Activated naive CD8-positive, alpha-beta T cell treated with anti-CD3 and anti-CD28 coated beads, Interleukin-2, amount 10 ng/mL, durations not matched to agents 7 days and 5 days (primary cell): ENCODE data around the gene GCC1. TPM values are rescaled to one million over a fixed set of nuclear protein-coding genes. Genes with fewer than 3 reads are reported as not detected.

Experiments
- ATAC-seq: fragments of 150-1000 bp; cut with Tn5 transposase; one replicate; pipeline ENCODE4 v1.10.0; 2021; ENCODE audit warnings: low read depth, moderate library complexity
- POLR2A ChIA-PET: fragments of 350-600 bp; sonication (Branson Sonifier 250); formaldehyde crosslinking; loops from one replicate; lab custom pipeline; 2021; ENCODE audit warnings: antibody characterized with exemption; lab: Charles Lee
- DNase-seq: peaks from one replicate; pipeline ENCODE4 v3.0.0; 2021
- H3K27ac Mint-ChIP-seq: one replicate; pipeline ENCODE4 v1.8.0; 2022; ENCODE audit warnings: mild to moderate bottlenecking, mixed read lengths
- H3K27me3 Mint-ChIP-seq: one replicate; pipeline ENCODE4 v1.8.0; 2022; ENCODE audit warnings: mild to moderate bottlenecking, moderate library complexity, mixed read lengths
- H3K36me3 Mint-ChIP-seq: one replicate; pipeline ENCODE4 v1.8.0; 2021; ENCODE audit warnings: mild to moderate bottlenecking, mixed read lengths
- H3K4me1 Mint-ChIP-seq: one replicate; pipeline ENCODE4 v1.8.0; 2021; ENCODE audit warnings: mixed read lengths
- H3K4me3 Mint-ChIP-seq: one replicate; pipeline ENCODE4 v1.8.0; 2022; ENCODE audit warnings: mild to moderate bottlenecking, moderate library complexity, mixed read lengths
- H3K9me3 Mint-ChIP-seq: one replicate; pipeline ENCODE4 v1.8.0; 2021; ENCODE audit warnings: mixed read lengths
- total RNA-seq, 2 experiments: library from RNA; stranded (reverse); gene quantifications; one replicate each; pipeline ENCODE4 v1.2.3, GENCODE V29; 2021

GCC1 gene
- total RNA-seq, 2 experiments from 2014 or later, result 21.8 to 23.1 TPM

GRCh38 chr7:127609297-127609696 is 23.9 kb upstream of the GCC1 start:
- Mint-ChIP-seq H3K27me3 (peaks cover 15% of the 10 kb centered on the region), H3K4me1 (no peaks in the 10 kb centered on the region), H3K27ac (no peak overlapping the region), H3K4me3 (no peak overlapping the region), H3K36me3 (no peaks in the 10 kb centered on the region), H3K9me3 (no peaks in the 10 kb centered on the region)
- POLR2A ChIA-PET, result no interaction called here
- DNase-seq (no peak), ATAC-seq (no peak)

GRCh38 chr7:127608446-127608845 is 23.1 kb upstream of the GCC1 start:
- Mint-ChIP-seq H3K27ac (no peak overlapping the region), H3K36me3 (no peaks in the 10 kb centered on the region), H3K4me3 (no peak overlapping the region), H3K4me1 (no peaks in the 10 kb centered on the region), H3K27me3 (peaks cover 10% of the 10 kb centered on the region), H3K9me3 (no peaks in the 10 kb centered on the region)
- DNase-seq (no peak), ATAC-seq (no peak)
- POLR2A ChIA-PET, result no interaction called here

GRCh38 chr7:127600885-127601284 is 15.5 kb upstream of the GCC1 start:
- DNase-seq (no peak), ATAC-seq (no peak)
- H3K27me3 Mint-ChIP-seq, result no peaks in the 10 kb centered on the region
- H3K27ac Mint-ChIP-seq, result no peak overlapping the region
- H3K9me3 Mint-ChIP-seq, result no peaks in the 10 kb centered on the region
- no peaks in the 10 kb centered on the region for H3K4me1 Mint-ChIP-seq
- no peaks in the 10 kb centered on the region for H3K36me3 Mint-ChIP-seq
- POLR2A ChIA-PET, result no interaction called here
- H3K4me3 Mint-ChIP-seq, result no peak overlapping the region

GRCh38 chr7:127598318-127598717 is 12.9 kb upstream of the GCC1 start:
- Mint-ChIP-seq H3K27me3 (no peaks in the 10 kb centered on the region), H3K9me3 (no peaks in the 10 kb centered on the region), H3K27ac (no peak overlapping the region), H3K4me1 (peaks cover 2% of the 10 kb centered on the region), H3K4me3 (no peak overlapping the region), H3K36me3 (no peaks in the 10 kb centered on the region)
- no peak for DNase-seq
- ATAC-seq, result no peak
- POLR2A ChIA-PET, result no interaction called here

- ATAC-seq (no peak), DNase-seq (no peak)
- H3K4me1 Mint-ChIP-seq, result peaks cover 2% of the 10 kb centered on the region
- POLR2A ChIA-PET, result no interaction called here
- H3K27me3 Mint-ChIP-seq, result no peaks in the 10 kb centered on the region
- no peaks in the 10 kb centered on the region for H3K9me3 Mint-ChIP-seq
- H3K4me3 Mint-ChIP-seq, result no peak overlapping the region
- H3K36me3 Mint-ChIP-seq, result peaks cover 8% of the 10 kb centered on the region
- H3K27ac Mint-ChIP-seq, result no peak overlapping the region
Measured at GRCh38 chr7:127595737-127596136, 10.3 kb upstream of the GCC1 start.

- Mint-ChIP-seq H3K36me3 (peaks cover 8% of the 10 kb centered on the region), H3K4me3 (no peak overlapping the region), H3K27ac (no peak overlapping the region), H3K4me1 (peaks cover 7% of the 10 kb centered on the region), H3K27me3 (no peaks in the 10 kb centered on the region), H3K9me3 (no peaks in the 10 kb centered on the region)
- ATAC-seq (no peak), DNase-seq (no peak)
- POLR2A ChIA-PET, result no interaction called here
Measured at GRCh38 chr7:127594490-127594889, 9.1 kb upstream of the GCC1 start.

GRCh38 chr7:127592550-127592949 is 7.2 kb upstream of the GCC1 start:
- Mint-ChIP-seq H3K4me1 (peaks cover 10% of the 10 kb centered on the region), H3K27ac (no peak overlapping the region), H3K9me3 (no peaks in the 10 kb centered on the region), H3K36me3 (peaks cover 8% of the 10 kb centered on the region), H3K4me3 (no peak overlapping the region), H3K27me3 (no peaks in the 10 kb centered on the region)
- POLR2A ChIA-PET, result no interaction called here
- ATAC-seq (no peak), DNase-seq (no peak)

DNA sequence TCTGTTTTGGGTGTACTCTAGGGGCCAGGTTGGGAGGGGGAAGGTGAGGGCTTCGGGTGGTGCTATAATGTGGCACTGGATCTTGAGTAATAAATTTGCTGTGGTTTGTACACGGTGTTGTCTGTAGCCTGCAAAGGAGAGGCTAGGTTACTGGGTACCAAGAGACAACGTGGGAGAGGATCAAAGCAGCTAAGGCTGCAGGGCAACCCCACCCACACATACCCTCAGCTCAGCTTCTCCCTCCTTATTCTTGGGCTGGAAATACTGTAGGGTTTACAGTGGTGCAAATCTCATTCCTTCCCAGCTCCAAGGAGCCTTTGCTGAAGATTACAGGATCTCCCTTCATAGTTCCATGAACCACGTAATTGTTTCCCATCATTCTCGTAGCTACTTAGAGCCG is 6.2 kb upstream of the GCC1 start:
- Mint-ChIP-seq H3K9me3 (no peaks in the 10 kb centered on the region), H3K36me3 (peaks cover 8% of the 10 kb centered on the region), H3K27ac (no peak overlapping the region), H3K4me3 (no peak overlapping the region), H3K4me1 (peaks cover 12% of the 10 kb centered on the region), H3K27me3 (no peaks in the 10 kb centered on the region)
- DNase-seq (no peak), ATAC-seq (no peak)
- POLR2A ChIA-PET, result no interaction called here

- POLR2A ChIA-PET, result interaction anchor here (0.8 kb wide), 1 partner anchor 11 kb away, joined by 3 read pairs; no protein-coding TSS in a partner anchor
- DNase-seq (no peak), ATAC-seq (no peak)
- Mint-ChIP-seq H3K9me3 (no peaks in the 10 kb centered on the region), H3K4me3 (no peak overlapping the region), H3K4me1 (peaks cover 12% of the 10 kb centered on the region), H3K27me3 (peaks cover 2% of the 10 kb centered on the region), H3K36me3 (peaks cover 8% of the 10 kb centered on the region), H3K27ac (no peak overlapping the region)
Measured at GRCh38 chr7:127591189-127591588, 5.8 kb upstream of the GCC1 start.

- Mint-ChIP-seq H3K4me3 (peak overlapping the region; percentile 96), H3K4me1 (peaks cover 18% of the 10 kb centered on the region), H3K27me3 (peaks cover 2% of the 10 kb centered on the region), H3K36me3 (peaks cover 8% of the 10 kb centered on the region), H3K27ac (peak overlapping the region; percentile 37), H3K9me3 (no peaks in the 10 kb centered on the region)
- POLR2A ChIA-PET, result no interaction called here
- DNase-seq (no peak), ATAC-seq (no peak)
Measured at GRCh38 chr7:127589896-127590295, 4.5 kb upstream of the GCC1 start.

GRCh38 chr7:127588697-127589482 is 3.5 kb upstream of the GCC1 start:
- peaks cover 2% of the 10 kb centered on the region for H3K27me3 Mint-ChIP-seq
- no peaks in the 10 kb centered on the region for H3K9me3 Mint-ChIP-seq
- peaks cover 24% of the 10 kb centered on the region for H3K4me1 Mint-ChIP-seq
- POLR2A ChIA-PET, result interaction anchor here (1.5 kb wide), 1 partner anchor 196 kb away, joined by 3 read pairs; the partner anchor contains the start of gene ZNF800
- H3K4me3 Mint-ChIP-seq, result peak overlapping the region; percentile 96
- DNase-seq (no peak), ATAC-seq (peak; percentile 40)
- H3K36me3 Mint-ChIP-seq, result peaks cover 8% of the 10 kb centered on the region
- H3K27ac Mint-ChIP-seq, result peak overlapping the region; percentile 92

GRCh38 chr7:127588019-127588696 is 2.8 kb upstream of the GCC1 start, which contains the start of gene ARF5:
TSS of gene ARF5 (plus strand) at chr7:127588411. CDS start at chr7:127588499, 88 bp downstream.
- peak; percentile 74 for ATAC-seq
- Mint-ChIP-seq H3K27me3 (peaks cover 2% of the 10 kb centered on the region), H3K4me1 (peaks cover 31% of the 10 kb centered on the region), H3K27ac (peak within 1 kb of the TSS; percentile 92), H3K36me3 (peaks cover 8% of the 10 kb centered on the region), H3K9me3 (no peaks in the 10 kb centered on the region), H3K4me3 (peak within 1 kb of the TSS; percentile 96)
- POLR2A ChIA-PET, result interaction anchor here (1.5 kb wide), 1 partner anchor 195 kb away, joined by 3 read pairs; the partner anchor contains the start of gene ZNF800
- DNase-seq, result peak; percentile 95

- peaks cover 33% of the 10 kb centered on the region for H3K4me1 Mint-ChIP-seq
- ATAC-seq (no peak), DNase-seq (no peak)
- peaks cover 2% of the 10 kb centered on the region for H3K27me3 Mint-ChIP-seq
- H3K4me3 Mint-ChIP-seq, result peak overlapping the region; percentile 73
- POLR2A ChIA-PET, result interaction anchor here (1.5 kb wide), 1 partner anchor 195 kb away, joined by 3 read pairs; the partner anchor contains the start of gene ZNF800
- H3K9me3 Mint-ChIP-seq, result no peaks in the 10 kb centered on the region
- peaks cover 11% of the 10 kb centered on the region for H3K36me3 Mint-ChIP-seq
- H3K27ac Mint-ChIP-seq, result no peak overlapping the region
Measured at GRCh38 chr7:127587663-127588018, 2.2 kb upstream of the GCC1 start.
